GM23338 (cell line): Measurements from ENCODE around the gene ZNF689. TPM values are rescaled to one million over a fixed set of nuclear protein-coding genes. Genes with fewer than 3 reads are reported as not detected.
A peak's percentile ranks its signal among the peaks of the same experiment; 100 is the strongest.

ENCODE experiments used
- ATAC-seq: fragments of 200-7000 bp; cut with Tn5 transposase; 3 replicates; pipeline ENCODE4 v1.9.1; 2020
- DNase-seq: peaks from one replicate; pipeline ENCODE4 v3.0.0-alpha.2; 2015; ENCODE audit warnings: low spot score
- H2AFZ ChIP-seq: fragments of 200-600 bp; sonication (generic); 2 replicates; pipeline ENCODE4 v1.8.0; 2016; ENCODE audit warnings: antibody characterized with exemption, mild to moderate bottlenecking, moderate library complexity
- H3F3A ChIP-seq: fragments of 200-600 bp; sonication (generic); replicated peaks from 2 replicates; pipeline ENCODE4 v1.8.0; 2017; ENCODE audit warnings: antibody characterized with exemption, mixed run types, low read depth
- H3K27ac ChIP-seq: fragments of 200-600 bp; sonication (generic); 2 replicates; pipeline ENCODE4 v1.6.1; 2016; ENCODE audit warnings: low read depth
- H3K27me3 ChIP-seq: fragments of 200-600 bp; sonication (generic); 2 replicates; pipeline ENCODE4 v1.8.0; 2016; ENCODE audit warnings: mild to moderate bottlenecking, mixed run types, moderate library complexity; ENCODE audit not compliant: insufficient read depth
- H3K36me3 ChIP-seq: fragments of 200-600 bp; sonication (generic); 2 replicates; pipeline ENCODE4 v1.8.0; 2016; ENCODE audit warnings: mild to moderate bottlenecking; ENCODE audit not compliant: insufficient read depth
- H3K4me1 ChIP-seq: fragments of 200-600 bp; sonication (generic); 2 replicates; pipeline ENCODE4 v1.8.0; 2016; ENCODE audit warnings: mild to moderate bottlenecking, moderate library complexity; ENCODE audit not compliant: insufficient read depth
- H3K4me2 ChIP-seq: fragments of 200-600 bp; sonication (generic); 2 replicates; pipeline ENCODE4 v1.7.1; 2017; ENCODE audit warnings: mixed run types
- H3K4me3 ChIP-seq: fragments of 200-600 bp; sonication (generic); 2 replicates; pipeline ENCODE4 v1.6.1; 2016; ENCODE audit warnings: mixed run types
- H3K79me2 ChIP-seq: fragments of 200-600 bp; sonication (generic); replicated peaks from 2 replicates; pipeline ENCODE4 v1.8.0; 2017; ENCODE audit warnings: mild to moderate bottlenecking; ENCODE audit not compliant: insufficient read depth
- H3K9me2 ChIP-seq: fragments of 200-600 bp; sonication (generic); 2 replicates; pipeline ENCODE4 v1.8.0; 2017; ENCODE audit not compliant: insufficient read depth
- H4K20me1 ChIP-seq: fragments of 200-600 bp; sonication (generic); replicated peaks from 2 replicates; pipeline ENCODE4 v1.8.0; 2017; ENCODE audit warnings: mild to moderate bottlenecking; ENCODE audit not compliant: insufficient read depth
- H3K27ac Mint-ChIP-seq: 2 replicates; pipeline ENCODE4 v1.8.0; 2020; ENCODE audit warnings: inconsistent platforms, mild to moderate bottlenecking, moderate library complexity, mixed read lengths
- H3K27me3 Mint-ChIP-seq: 3 replicates; pipeline ENCODE4 v1.8.0; 2022; ENCODE audit warnings: low read depth, mild to moderate bottlenecking, moderate library complexity, mixed read lengths, inconsistent platforms; ENCODE audit not compliant: insufficient read depth, poor library complexity
- H3K36me3 Mint-ChIP-seq: 3 replicates; pipeline ENCODE4 v1.8.0; 2021; ENCODE audit warnings: low read depth, mild to moderate bottlenecking, inconsistent platforms, moderate library complexity, mixed read lengths
- H3K4me1 Mint-ChIP-seq: 3 replicates; pipeline ENCODE4 v1.8.0; 2020; ENCODE audit warnings: mild to moderate bottlenecking, inconsistent platforms, mixed read lengths
- H3K4me3 Mint-ChIP-seq: 3 replicates; pipeline ENCODE4 v1.8.0; 2021; ENCODE audit warnings: moderate library complexity, mild to moderate bottlenecking, inconsistent platforms, mixed read lengths
- H3K9me3 Mint-ChIP-seq: 3 replicates; pipeline ENCODE4 v1.8.0; 2020; ENCODE audit warnings: moderate library complexity, mild to moderate bottlenecking, inconsistent platforms, mixed read lengths
- CREB1 ChIP-seq: fragments of 250-450 bp; sonication (Bioruptor Pico); IDR thresholded peaks from 2 replicates; pipeline ENCODE4 v1.5.0; 2020; ENCODE audit warnings: low read depth, mild to moderate bottlenecking, moderate library complexity
- JUNB ChIP-seq: IDR thresholded peaks from one replicate; pipeline ENCODE4 v1.6.1; 2016; ENCODE audit warnings: antibody characterized with exemption; ENCODE audit not compliant: unreplicated experiment
- POLR2AphosphoS5 ChIP-seq: IDR thresholded peaks from 2 replicates; pipeline ENCODE4 v1.6.1; 2016; ENCODE audit warnings: antibody characterized with exemption, low read depth
- ZNF114 ChIP-seq: fragments of 250-450 bp; sonication (Bioruptor Pico); IDR thresholded peaks from 2 replicates; pipeline ENCODE4 v1.5.0; 2020; ENCODE audit warnings: mild to moderate bottlenecking, moderate library complexity
- long read RNA-seq: library from polyadenylated mRNA; unstranded; transcript quantifications from one replicate; pipeline ENCODE4 v2.0.0, GENCODE V29; 2020; ENCODE audit not compliant: unreplicated experiment
- polyA plus RNA-seq: library from polyadenylated mRNA; unstranded; fragments of >200 nt; fragmentation: Nextera tagmentation; extraction: Ambion mirVana; gene quantifications from 2 replicates; pipeline ENCODE4 v1.2.1, GENCODE V29; 2016
- total RNA-seq: library from RNA; depleted of rRNA; stranded (reverse); fragments of >200 nt; shearing (Covaris generic); gene quantifications from 2 replicates; pipeline ENCODE4 v1.2.3, GENCODE V29; 2014; rRNA removed
- TF ChIP-seq, protein P1 (sequence below): IDR thresholded peaks from 2 replicates; pipeline ENCODE4 v1.6.1; 2016; ENCODE audit warnings: antibody characterized with exemption
- TF ChIP-seq, protein P2 (sequence below): IDR thresholded peaks from one replicate; pipeline ENCODE4 v1.6.1; 2018; ENCODE audit warnings: antibody characterized with exemption; ENCODE audit not compliant: unreplicated experiment
- TF ChIP-seq, protein P3 (sequence below), 2 experiments: fragments of 200-600 bp in 1 of 2; sonication (generic) in 1 of 2; conservative IDR thresholded peaks; 2 replicates each; pipeline versions ENCODE4 v1.5.1 to v1.6.1; 2016 to 2017; ENCODE audit warnings: antibody characterized with exemption in 2 of 2, low read depth in 2 of 2, mild to moderate bottlenecking in 2 of 2, moderate library complexity in 1 of 2

ZNF689 gene
- total RNA-seq (13.4 and 16.7 TPM in 2 replicates), polyA plus RNA-seq (5.3 and 5.9 TPM in 2 replicates)
- long read RNA-seq, transcript ZNF689-201 (3 exons, 3,547 nt) = major isoform, 6 of 11 reads
- long read RNA-seq, partial matches to known transcripts = 0 of 11 reads
- long read RNA-seq, other reads (novel, unspliced or antisense) = 5 of 11 reads

DNA sequence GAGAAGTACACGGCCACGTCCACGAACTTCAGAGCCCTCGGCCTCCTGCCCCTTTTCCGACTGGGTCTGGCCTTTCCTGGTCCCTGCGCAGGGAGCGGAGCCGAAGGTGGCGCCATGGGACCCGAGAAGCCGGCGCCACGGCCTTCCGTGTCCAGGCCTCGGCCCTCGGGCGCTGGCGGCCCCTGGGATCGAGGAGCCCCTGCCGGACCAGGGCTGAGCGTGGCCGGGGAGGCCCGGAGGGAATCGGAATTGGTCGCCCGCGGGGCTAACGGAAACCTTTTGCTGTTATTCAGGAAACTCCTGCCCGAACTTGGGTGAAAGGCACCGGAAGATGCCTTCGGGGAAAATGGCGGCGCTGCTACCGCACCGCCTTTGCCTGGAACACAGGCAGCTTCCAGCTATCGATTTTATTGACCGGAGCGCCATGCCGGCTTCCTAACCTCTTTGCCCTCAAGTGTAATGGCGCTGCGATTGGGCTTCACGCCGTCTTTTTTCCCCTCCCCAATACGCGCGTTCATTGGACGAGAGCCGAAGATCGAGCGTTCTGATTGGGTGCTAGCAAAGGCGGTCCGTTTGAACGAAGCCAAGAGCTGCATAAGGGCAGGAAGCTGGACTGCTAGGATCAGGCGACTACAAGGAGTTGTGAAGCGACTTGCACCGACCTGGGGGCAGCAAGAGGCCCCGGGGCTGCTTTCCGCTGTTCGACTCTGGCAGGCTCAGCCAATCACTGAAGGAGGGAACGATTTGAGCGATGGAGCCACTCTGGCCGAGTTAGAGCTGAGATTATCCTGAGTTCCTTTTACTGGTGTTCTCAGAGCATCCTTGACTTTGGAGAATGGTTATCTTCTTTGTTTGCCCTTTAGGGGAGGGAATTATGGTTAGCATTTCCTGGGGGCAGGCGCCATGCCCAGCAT, at the start of gene ZNF689:
Gene ZNF689, minus strand, starts transcription at position 464 of the 914 bp plus-strand sequence. Its CDS starts 348 bp downstream, at position 116.
- Histone ChIP-seq H3K36me3 (0 out of 2 replicates have a peak, but pooled peaks cover 16% of the 10 kb centered on the region), H3K4me1 (0 out of 2 replicates have a peak, but pooled peaks cover 6% of the 10 kb centered on the region), H3K9me2 (no peaks in the 10 kb centered on the region), H4K20me1 (peaks cover 7% of the 10 kb centered on the region; the same call in 1 of the 2 replicates), H3F3A (0 out of 2 replicates have a peak, but pooled peaks cover 8% of the 10 kb centered on the region), H3K27me3 (no peaks in the 10 kb centered on the region), H2AFZ (peak within 1 kb of the TSS; percentile 78), H3K4me3 (peak within 1 kb of the TSS; percentile 69), H3K79me2 (0 out of 2 replicates have a peak, but pooled peaks cover 15% of the 10 kb centered on the region), H3K27ac (peak within 1 kb of the TSS; percentile 84), H3K4me2 (peak within 1 kb of the TSS; percentile 75)
- DNase-seq (peak; percentile 99), ATAC-seq (peak; percentile 92)
- Mint-ChIP-seq H3K4me1 (peaks cover 3% of the 10 kb centered on the region; the same call in 2 of the 3 replicates), H3K4me3 (peak within 1 kb of the TSS; percentile 87), H3K9me3 (no peaks in the 10 kb centered on the region), H3K27ac (peak within 1 kb of the TSS; percentile 96), H3K27me3 (peaks cover 9% of the 10 kb centered on the region), H3K36me3 (peaks cover 33% of the 10 kb centered on the region)
- TF ChIP-seq JUNB (no peak), POLR2AphosphoS5 (peak; percentile 26), CREB1 (CRISPR knock-in tag) (peak; percentile 74), ZNF114 (CRISPR knock-in tag) (no peak)
- TF ChIP-seq, protein P1, sequence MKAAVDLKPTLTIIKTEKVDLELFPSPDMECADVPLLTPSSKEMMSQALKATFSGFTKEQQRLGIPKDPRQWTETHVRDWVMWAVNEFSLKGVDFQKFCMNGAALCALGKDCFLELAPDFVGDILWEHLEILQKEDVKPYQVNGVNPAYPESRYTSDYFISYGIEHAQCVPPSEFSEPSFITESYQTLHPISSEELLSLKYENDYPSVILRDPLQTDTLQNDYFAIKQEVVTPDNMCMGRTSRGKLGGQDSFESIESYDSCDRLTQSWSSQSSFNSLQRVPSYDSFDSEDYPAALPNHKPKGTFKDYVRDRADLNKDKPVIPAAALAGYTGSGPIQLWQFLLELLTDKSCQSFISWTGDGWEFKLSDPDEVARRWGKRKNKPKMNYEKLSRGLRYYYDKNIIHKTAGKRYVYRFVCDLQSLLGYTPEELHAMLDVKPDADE = peak; percentile 93

DNA sequence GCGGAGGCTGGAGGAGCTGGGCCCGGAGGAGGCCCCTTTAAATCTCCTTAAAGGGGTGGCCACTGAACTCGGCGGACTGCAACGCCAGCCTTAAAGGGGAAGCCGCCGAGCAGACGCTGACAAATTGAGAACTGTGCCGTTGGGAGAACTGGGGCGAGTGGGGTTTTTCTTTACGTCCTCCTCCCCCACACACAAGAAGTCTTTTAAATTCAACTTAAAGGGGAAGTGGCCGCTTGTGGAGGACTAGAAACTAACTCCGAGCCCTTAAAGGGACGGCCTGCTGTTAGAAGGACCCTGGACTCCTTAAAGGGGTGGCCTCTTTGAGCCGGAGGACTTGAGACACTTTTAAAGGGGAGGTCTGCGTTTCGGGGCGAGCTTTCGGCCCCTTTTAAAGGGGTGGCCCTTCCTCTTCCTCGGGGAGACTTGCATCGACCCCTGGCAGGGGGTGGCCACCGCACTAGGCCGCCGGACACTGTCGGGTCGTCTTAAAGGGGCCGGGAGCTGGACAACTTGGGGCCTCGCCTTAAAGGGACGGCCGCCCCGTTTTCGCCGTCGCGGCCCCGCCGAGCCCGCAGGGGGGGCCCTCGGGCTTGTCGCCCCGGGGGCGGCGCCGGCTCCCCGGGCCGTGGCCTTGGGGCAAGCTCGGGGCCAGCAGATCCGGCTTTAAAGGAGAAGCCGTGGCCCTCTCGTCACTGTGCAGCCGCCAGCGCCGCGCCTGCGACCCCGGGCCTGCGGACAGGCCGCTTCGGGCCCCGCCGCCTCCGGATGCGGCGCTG, 48.7 kb upstream of the ZNF689 start:
- no peaks in the 10 kb centered on the region; the same call in 2 of the 3 replicates for H3K9me3 Mint-ChIP-seq
- peak overlapping the region; percentile 58 for H3K4me3 ChIP-seq
- DNase-seq (peak; percentile 94), ATAC-seq (peak; percentile 27)
- peak overlapping the region; percentile 83 for H3K27ac ChIP-seq
- peak overlapping the region; percentile 99 for H3K27ac Mint-ChIP-seq
- H3K4me2 ChIP-seq = peak overlapping the region; percentile 88
- TF ChIP-seq, protein P2, sequence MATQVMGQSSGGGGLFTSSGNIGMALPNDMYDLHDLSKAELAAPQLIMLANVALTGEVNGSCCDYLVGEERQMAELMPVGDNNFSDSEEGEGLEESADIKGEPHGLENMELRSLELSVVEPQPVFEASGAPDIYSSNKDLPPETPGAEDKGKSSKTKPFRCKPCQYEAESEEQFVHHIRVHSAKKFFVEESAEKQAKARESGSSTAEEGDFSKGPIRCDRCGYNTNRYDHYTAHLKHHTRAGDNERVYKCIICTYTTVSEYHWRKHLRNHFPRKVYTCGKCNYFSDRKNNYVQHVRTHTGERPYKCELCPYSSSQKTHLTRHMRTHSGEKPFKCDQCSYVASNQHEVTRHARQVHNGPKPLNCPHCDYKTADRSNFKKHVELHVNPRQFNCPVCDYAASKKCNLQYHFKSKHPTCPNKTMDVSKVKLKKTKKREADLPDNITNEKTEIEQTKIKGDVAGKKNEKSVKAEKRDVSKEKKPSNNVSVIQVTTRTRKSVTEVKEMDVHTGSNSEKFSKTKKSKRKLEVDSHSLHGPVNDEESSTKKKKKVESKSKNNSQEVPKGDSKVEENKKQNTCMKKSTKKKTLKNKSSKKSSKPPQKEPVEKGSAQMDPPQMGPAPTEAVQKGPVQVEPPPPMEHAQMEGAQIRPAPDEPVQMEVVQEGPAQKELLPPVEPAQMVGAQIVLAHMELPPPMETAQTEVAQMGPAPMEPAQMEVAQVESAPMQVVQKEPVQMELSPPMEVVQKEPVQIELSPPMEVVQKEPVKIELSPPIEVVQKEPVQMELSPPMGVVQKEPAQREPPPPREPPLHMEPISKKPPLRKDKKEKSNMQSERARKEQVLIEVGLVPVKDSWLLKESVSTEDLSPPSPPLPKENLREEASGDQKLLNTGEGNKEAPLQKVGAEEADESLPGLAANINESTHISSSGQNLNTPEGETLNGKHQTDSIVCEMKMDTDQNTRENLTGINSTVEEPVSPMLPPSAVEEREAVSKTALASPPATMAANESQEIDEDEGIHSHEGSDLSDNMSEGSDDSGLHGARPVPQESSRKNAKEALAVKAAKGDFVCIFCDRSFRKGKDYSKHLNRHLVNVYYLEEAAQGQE = no peak
- TF ChIP-seq, protein P3, sequence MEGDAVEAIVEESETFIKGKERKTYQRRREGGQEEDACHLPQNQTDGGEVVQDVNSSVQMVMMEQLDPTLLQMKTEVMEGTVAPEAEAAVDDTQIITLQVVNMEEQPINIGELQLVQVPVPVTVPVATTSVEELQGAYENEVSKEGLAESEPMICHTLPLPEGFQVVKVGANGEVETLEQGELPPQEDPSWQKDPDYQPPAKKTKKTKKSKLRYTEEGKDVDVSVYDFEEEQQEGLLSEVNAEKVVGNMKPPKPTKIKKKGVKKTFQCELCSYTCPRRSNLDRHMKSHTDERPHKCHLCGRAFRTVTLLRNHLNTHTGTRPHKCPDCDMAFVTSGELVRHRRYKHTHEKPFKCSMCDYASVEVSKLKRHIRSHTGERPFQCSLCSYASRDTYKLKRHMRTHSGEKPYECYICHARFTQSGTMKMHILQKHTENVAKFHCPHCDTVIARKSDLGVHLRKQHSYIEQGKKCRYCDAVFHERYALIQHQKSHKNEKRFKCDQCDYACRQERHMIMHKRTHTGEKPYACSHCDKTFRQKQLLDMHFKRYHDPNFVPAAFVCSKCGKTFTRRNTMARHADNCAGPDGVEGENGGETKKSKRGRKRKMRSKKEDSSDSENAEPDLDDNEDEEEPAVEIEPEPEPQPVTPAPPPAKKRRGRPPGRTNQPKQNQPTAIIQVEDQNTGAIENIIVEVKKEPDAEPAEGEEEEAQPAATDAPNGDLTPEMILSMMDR (conservative IDR thresholded peaks at IDR 0.05; ENCODE audit: low read depth in 2 of 2) = 0 out of 4 replicates have a peak, but pooled peaks of 1 of the 2 experiments have one; percentile 16
- peaks cover 20% of the 10 kb centered on the region for H3F3A ChIP-seq
- H3K4me1 ChIP-seq = peaks cover 10% of the 10 kb centered on the region; the same call in 1 of the 2 replicates
- no peaks in the 10 kb centered on the region for H3K9me2 ChIP-seq
- peaks cover 23% of the 10 kb centered on the region for H3K36me3 Mint-ChIP-seq
- peak overlapping the region; percentile 97 for H3K4me3 Mint-ChIP-seq
- H3K27me3 ChIP-seq = peaks cover 50% of the 10 kb centered on the region
- H3K27me3 Mint-ChIP-seq = peaks cover 52% of the 10 kb centered on the region
- H3K79me2 ChIP-seq = no peaks in the 10 kb centered on the region
- peaks cover 10% of the 10 kb centered on the region; the same call in 2 of the 3 replicates for H3K4me1 Mint-ChIP-seq
- H4K20me1 ChIP-seq = peaks cover 38% of the 10 kb centered on the region
- peak overlapping the region; percentile 34 for H2AFZ ChIP-seq
- H3K36me3 ChIP-seq = no peaks in the 10 kb centered on the region
